ENCODE data around the gene LTB4R. TPM values are rescaled to one million over a fixed set of nuclear protein-coding genes. Genes with fewer than 3 reads are reported as not detected.

Gene LTB4R
- polyA plus RNA-seq, 2 of the 4 experiments (the other 2 are of a cell fraction) = 8.3 to 10.2 TPM

DNA sequence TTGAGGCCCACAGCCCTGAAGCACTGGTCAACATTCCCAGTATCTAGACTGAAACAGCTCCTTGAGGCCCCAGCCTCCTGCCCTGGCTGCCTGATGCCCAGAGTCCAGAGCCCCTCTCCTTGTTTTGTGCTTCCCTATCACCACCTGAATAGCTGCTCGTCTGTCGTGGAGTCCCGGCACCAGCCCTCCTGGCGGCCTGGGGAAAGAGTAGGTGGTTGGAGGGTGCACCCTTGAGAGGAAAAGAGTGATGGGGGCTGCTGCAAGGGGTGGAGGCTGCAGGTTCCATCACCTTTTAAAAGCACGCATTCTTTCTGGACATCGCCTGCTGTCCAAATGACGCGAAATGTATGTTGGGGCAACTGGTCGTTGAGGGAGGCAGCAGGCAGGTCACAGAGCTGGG, 43.1 kb upstream of the LTB4R start:
- 89% methylated on average over 9 of the region's 9 CpGs for WGBS (ENCODE audit: missing lambda C conversion rate)
- DNase-seq (ENCODE audit: low read depth in 1 of 2, low spot score in 1 of 2) = no peak
- ChIA-PET POLR2A (no interaction called here), CTCF (interaction anchor here (0.8 to 34.0 kb wide), 4 partner anchors 15 to 35 kb away, joined by 3 to 469 read pairs (median 33); partner anchors contain the start of genes CIDEB, DHRS1, LTB4R and LTB4R2)
- FAIRE-seq = no peak
- Histone ChIP-seq H3K4me1 (0 out of 3 replicates have a peak, but pooled peaks cover 5% of the 10 kb centered on the region), H3K4me3 (no peak overlapping the region), H3K4me2 (no peak overlapping the region), H3K9me3 (no peaks in the 10 kb centered on the region), H3K27ac (no peak overlapping the region)
- TF ChIP-seq SREBF2 (IDR thresholded peaks at IDR 0.05) (no peak), JUN (IDR thresholded peaks at IDR 0.05) (no peak), MAZ (IDR thresholded peaks at IDR 0.05; ENCODE audit: borderline replicate concordance, low read depth, low read length) (no peak), JUNB (IDR thresholded peaks at IDR 0.05) (no peak), KDM1A (IDR thresholded peaks at IDR 0.05; ENCODE audit: low read depth) (no peak), HOXB5 (CRISPR knock-in tag; IDR thresholded peaks at IDR 0.05) (no peak), NFE2L2 (conservative IDR thresholded peaks at IDR 0.05; ENCODE audit: low read length) (no peak), SMC3 (IDR thresholded peaks at IDR 0.05) (no peak), ZSCAN20 (CRISPR knock-in tag; IDR thresholded peaks at IDR 0.05) (no peak), MYC (IDR thresholded peaks at IDR 0.05; ENCODE audit: borderline replicate concordance, low read length) (no peak), CHD4 (IDR thresholded peaks at IDR 0.05; ENCODE audit: borderline replicate concordance) (no peak), HOXA7 (CRISPR knock-in tag; IDR thresholded peaks at IDR 0.05) (no peak), EHMT2 (IDR thresholded peaks at IDR 0.05; ENCODE audit: low read depth) (no peak), EP300 (IDR thresholded peaks at IDR 0.05) (no peak)
- TF ChIP-seq, protein P1, sequence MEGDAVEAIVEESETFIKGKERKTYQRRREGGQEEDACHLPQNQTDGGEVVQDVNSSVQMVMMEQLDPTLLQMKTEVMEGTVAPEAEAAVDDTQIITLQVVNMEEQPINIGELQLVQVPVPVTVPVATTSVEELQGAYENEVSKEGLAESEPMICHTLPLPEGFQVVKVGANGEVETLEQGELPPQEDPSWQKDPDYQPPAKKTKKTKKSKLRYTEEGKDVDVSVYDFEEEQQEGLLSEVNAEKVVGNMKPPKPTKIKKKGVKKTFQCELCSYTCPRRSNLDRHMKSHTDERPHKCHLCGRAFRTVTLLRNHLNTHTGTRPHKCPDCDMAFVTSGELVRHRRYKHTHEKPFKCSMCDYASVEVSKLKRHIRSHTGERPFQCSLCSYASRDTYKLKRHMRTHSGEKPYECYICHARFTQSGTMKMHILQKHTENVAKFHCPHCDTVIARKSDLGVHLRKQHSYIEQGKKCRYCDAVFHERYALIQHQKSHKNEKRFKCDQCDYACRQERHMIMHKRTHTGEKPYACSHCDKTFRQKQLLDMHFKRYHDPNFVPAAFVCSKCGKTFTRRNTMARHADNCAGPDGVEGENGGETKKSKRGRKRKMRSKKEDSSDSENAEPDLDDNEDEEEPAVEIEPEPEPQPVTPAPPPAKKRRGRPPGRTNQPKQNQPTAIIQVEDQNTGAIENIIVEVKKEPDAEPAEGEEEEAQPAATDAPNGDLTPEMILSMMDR (IDR thresholded peaks at IDR 0.05) = no peak
- TF ChIP-seq, protein P2, sequence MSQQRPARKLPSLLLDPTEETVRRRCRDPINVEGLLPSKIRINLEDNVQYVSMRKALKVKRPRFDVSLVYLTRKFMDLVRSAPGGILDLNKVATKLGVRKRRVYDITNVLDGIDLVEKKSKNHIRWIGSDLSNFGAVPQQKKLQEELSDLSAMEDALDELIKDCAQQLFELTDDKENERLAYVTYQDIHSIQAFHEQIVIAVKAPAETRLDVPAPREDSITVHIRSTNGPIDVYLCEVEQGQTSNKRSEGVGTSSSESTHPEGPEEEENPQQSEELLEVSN (IDR thresholded peaks at IDR 0.05; ENCODE audit: borderline replicate concordance, low read depth) = no peak
- no peak for ATAC-seq

DNA sequence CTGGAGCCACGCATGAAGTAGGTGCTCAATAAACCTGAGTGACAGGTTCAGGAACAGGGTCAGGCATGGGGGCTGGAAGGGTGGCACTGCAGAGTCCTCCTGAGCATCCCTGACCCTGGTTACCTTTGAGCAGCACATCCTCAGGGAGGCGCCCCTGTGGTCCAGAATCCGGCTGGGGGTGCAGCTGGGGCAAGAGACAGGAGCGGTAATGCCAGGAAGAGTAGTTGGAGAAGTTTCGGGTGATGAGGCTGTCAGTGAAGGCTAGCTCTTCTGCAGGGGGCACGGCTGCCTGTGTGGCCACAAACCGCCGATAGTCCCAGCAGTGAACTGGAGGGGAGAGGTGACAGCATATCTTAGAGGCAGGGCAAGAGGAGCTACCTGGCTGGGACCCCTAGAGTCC, 41.9 kb upstream of the LTB4R start:
- POLR2A ChIA-PET = interaction anchor here (0.6 to 1.4 kb wide), 2 partner anchors 11 to 27 kb away, joined by 4 to 7 read pairs; partner anchors contain the start of gene TINF2

More for the DNA sequence above, 41.9 kb upstream of the LTB4R start:
- H3K4me1 ChIP-seq = 0 out of 3 replicates have a peak, but pooled peaks cover 5% of the 10 kb centered on the region
- H3K4me2 ChIP-seq = no peak overlapping the region
- CTCF ChIA-PET = interaction anchor here (0.6 to 34.0 kb wide), 7 partner anchors 14 to 167 kb away, joined by 3 to 469 read pairs (median 4); partner anchors contain the start of genes CIDEB, DHRS1, IRF9 and LTB4R
- ATAC-seq = no peak
- H3K4me3 ChIP-seq = no peak overlapping the region
- no peaks in the 10 kb centered on the region for H3K9me3 ChIP-seq
- no peak for FAIRE-seq
- no peak for DNase-seq (ENCODE audit: low read depth in 1 of 2, low spot score in 1 of 2)
- 94% methylated on average over 8 of the region's 8 CpGs for WGBS (ENCODE audit: missing lambda C conversion rate)
- H3K27ac ChIP-seq = no peak overlapping the region
- TF ChIP-seq CBX2 (IDR thresholded peaks at IDR 0.05; ENCODE audit: borderline replicate concordance, low read depth) = no peak
- TF ChIP-seq, protein P3, sequence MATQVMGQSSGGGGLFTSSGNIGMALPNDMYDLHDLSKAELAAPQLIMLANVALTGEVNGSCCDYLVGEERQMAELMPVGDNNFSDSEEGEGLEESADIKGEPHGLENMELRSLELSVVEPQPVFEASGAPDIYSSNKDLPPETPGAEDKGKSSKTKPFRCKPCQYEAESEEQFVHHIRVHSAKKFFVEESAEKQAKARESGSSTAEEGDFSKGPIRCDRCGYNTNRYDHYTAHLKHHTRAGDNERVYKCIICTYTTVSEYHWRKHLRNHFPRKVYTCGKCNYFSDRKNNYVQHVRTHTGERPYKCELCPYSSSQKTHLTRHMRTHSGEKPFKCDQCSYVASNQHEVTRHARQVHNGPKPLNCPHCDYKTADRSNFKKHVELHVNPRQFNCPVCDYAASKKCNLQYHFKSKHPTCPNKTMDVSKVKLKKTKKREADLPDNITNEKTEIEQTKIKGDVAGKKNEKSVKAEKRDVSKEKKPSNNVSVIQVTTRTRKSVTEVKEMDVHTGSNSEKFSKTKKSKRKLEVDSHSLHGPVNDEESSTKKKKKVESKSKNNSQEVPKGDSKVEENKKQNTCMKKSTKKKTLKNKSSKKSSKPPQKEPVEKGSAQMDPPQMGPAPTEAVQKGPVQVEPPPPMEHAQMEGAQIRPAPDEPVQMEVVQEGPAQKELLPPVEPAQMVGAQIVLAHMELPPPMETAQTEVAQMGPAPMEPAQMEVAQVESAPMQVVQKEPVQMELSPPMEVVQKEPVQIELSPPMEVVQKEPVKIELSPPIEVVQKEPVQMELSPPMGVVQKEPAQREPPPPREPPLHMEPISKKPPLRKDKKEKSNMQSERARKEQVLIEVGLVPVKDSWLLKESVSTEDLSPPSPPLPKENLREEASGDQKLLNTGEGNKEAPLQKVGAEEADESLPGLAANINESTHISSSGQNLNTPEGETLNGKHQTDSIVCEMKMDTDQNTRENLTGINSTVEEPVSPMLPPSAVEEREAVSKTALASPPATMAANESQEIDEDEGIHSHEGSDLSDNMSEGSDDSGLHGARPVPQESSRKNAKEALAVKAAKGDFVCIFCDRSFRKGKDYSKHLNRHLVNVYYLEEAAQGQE (IDR thresholded peaks at IDR 0.05) = no peak
- no peak for TF ChIP-seq CHD4 (IDR thresholded peaks at IDR 0.05; ENCODE audit: borderline replicate concordance)
